Fibroblast of pulmonary artery (primary cell): ENCODE data around the gene B3GAT1.

ENCODE experiments used
- DNase-seq: peaks from one replicate; pipeline ENCODE4 v3.0.0-alpha.2; 2010; ENCODE audit warnings: low read depth
- H3K4me3 ChIP-seq: replicated peaks from 2 replicates; pipeline ENCODE4 v1.5.1; 2011; ENCODE audit warnings: low read depth, mild to moderate bottlenecking, control low read depth, low read length, moderate library complexity
- CTCF ChIP-seq: IDR thresholded peaks from 2 replicates; pipeline ENCODE4 v1.5.1; 2011; ENCODE audit warnings: mild to moderate bottlenecking, control low read depth, low read length, inconsistent platforms; ENCODE audit errors: missing control alignments

Gene B3GAT1

GRCh38 chr11:134404575-134405341, 7.3 kb downstream of the B3GAT1 start:
- no peak for TF ChIP-seq CTCF
- no peak overlapping the region for H3K4me3 ChIP-seq
- DNase-seq: no peak

GRCh38 chr11:134402910-134403309, 9.1 kb downstream of the B3GAT1 start:
- DNase-seq: no peak
- no peak overlapping the region for H3K4me3 ChIP-seq
- no peak for TF ChIP-seq CTCF

- no peak for DNase-seq
- TF ChIP-seq CTCF: no peak
- no peak overlapping the region for H3K4me3 ChIP-seq
Observed at GRCh38 chr11:134401825-134402809, 9.9 kb downstream of the B3GAT1 start.

DNA sequence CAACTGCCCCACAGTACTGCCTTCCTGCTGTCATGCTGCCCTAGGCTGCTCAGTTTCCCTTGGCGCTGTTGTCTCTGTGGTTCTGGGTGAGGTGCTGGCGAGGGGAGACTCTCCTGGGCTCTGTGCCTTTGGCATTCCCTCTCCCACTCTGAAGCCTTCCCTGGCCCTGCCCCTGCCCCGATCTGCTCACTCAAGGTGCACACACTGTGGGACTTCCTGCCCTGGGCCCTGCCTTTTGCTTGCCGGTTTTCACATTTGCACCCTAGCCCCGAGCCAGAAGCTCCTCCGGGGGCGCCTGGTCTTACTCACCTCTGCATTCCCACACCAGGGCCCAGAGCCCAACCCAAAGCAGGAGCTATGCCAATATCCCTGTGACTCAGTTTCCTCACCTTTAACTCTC, 12.0 kb downstream of the B3GAT1 start:
- no peak for DNase-seq
- H3K4me3 ChIP-seq: no peak overlapping the region
- no peak for TF ChIP-seq CTCF

GRCh38 chr11:134399293-134399654, 12.8 kb downstream of the B3GAT1 start:
- no peak for DNase-seq
- TF ChIP-seq CTCF: no peak
- H3K4me3 ChIP-seq: no peak overlapping the region

- TF ChIP-seq CTCF: no peak
- no peak for DNase-seq
Observed at GRCh38 chr11:134398644-134399292, 13.3 kb downstream of the B3GAT1 start.

More at GRCh38 chr11:134398644-134399292, 13.3 kb downstream of the B3GAT1 start:
- H3K4me3 ChIP-seq: no peak overlapping the region
